SKM-1 treated with dmso at 0.1 percent for 144 hours (cell line): ENCODE data around the gene KIF2A.

Source experiments
- DNase-seq: peaks from one replicate; lab custom pipeline; 2025; ENCODE audit not compliant: unreplicated experiment; lab: John Stamatoyannopoulos, UW

KIF2A gene

DNA sequence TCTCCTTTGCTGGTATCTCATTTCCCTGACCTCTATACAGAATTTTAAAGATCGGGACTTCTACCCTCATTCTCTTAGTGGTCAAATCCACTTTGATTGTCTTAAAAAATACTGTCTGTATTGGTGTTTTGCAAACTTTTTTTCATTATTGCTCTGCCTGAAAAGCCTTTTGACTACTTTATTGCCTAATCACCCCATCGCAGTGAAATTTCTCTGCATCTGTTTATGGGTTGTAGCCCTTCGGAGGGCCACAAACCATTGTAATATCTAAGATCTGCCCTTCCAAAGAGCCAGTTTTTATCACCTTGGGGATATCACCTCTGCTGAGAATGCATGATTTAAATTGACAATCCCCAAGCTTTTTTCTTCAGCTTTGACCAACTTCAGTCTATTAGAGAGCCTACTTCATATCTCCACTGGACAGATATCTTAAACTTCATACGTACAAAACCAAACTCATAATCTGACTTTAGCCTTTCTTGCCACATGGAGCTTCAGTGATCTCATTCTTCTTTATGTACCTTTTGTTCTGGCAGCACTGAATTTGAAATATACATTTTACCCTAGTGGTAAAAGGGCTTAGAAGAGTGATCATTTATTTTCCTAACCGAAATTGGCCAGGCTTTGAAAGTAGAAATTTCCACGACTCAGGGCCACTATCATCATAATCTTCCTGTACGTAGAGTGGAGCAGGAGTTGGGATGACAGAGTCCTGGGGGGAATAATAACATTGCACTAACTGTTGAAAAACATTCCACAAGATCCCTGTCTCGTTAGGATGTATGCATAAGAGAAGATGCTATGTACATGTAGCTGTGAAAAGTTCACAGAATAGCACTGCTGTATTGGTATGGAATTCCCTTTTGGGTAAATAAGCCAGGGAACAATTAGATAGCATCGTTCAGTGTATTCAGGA lies 21.4 kb downstream of the KIF2A start:
- no peak for DNase-seq

DNA sequence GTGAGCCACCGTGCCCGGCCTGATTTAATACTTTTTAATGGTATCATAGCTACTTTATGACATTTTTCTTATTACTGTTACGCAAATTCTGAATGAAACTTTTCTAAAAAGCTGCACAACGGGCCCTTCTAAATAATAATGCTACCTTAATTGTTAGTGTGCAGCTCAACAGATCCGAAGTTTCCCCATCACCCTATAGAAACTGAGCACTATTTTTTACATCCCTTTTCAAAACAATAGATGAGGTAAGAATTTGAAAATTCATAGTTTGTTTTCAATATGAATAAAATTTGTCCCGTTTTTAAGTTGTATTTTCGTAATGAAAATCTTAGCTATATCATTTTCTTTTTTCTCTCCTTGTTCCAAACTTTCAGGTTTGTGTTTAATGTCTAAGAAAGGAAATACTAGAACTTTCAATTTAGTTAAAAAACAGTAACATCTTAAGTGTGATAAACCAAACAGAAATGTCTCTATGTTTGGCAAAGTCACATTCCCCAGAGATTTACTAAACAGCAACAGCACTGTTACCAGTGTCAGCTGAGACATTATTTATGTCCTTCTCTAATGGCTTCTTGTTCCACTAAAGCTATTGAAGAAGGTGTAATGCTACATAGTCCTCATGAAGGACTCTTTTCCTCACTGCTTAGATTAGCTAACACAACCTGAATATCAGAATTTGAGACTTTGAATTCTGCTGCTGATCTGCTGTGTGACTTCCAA lies 22.9 kb downstream of the KIF2A start:
- DNase-seq = no peak

DNA sequence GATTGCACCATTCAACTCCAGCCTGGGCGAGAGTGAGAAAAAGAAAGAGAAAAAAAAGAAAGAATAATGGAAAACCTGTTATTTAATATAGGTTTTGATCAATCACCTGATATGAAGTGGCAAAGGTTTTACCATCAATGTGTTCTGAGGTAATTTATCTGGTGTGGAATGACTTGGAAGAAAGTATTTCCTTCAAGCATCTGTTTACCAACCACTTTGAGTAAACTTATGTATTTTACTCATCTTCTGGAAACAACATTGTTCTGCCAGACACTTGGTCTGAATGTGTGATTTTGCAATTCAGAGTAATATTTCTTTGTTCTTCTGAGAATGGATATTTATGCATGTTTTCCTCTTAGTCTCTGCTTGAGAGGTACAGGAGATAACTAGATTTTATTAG lies 24.3 kb downstream of the KIF2A start:
- DNase-seq = no peak

DNA sequence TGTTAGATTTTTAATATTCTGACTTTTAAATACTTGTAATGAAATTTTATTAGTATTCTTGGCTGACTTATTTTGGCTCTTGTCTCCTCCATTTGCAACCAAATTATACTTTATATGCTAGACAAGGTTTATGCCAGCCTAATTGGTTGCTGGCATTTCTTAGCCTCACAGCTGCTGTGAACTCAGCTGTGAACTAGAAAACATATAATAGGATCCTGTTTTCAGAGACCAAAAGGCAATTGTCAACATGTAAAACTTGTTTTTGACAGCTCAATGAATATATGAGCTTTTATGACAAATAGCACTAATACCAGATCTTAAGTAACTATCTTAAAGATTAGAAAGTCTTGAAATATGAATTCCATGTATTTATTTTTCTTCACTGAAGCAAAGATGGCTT lies 25.9 kb downstream of the KIF2A start:
- no peak for DNase-seq

DNA sequence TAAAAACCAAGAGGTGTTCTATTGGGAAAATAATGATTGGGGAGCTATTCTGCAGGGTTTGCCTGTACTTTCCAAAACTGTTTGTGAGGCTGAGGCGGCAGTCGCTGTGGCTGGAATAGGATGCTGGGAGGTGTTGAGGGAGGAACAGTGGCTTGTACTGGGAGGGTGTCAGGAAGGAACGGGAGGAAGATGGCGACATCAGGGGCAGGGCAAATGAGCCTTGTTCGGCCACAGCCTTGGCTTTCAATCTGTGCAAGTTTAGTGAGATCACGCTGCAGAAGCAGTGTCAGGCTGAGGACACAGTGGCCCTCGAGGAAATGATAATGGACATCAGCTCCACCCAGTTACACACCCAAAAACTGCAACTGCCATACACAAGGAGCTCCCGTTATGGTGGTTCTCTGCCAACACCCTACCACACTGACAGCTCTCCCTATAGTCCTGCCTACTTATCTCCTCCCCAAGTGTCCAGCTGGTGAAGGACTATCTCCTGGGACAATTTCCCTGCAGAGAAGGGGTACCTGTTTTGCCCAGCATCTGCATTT lies 27.3 kb downstream of the KIF2A start:
- no peak for DNase-seq

DNA sequence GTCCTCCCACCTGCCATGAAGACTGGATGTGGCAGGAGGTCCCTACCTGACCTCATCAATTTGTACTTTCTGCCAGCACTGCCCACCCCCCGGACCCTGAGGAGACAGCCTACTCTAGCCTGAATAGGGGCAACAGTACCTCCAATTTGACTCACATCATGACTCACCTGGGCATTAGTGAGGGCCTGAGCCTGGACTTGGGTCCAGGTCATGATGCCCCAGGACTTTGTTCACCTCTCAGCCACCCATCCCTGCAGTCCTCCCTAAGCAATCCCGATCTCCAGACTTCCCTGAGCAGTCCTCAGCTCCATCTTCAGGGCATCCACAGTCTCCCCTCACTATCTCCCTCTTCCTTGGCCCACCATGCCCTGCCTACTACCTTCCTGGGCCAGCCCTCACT lies 28.1 kb downstream of the KIF2A start:
- DNase-seq = no peak

DNA sequence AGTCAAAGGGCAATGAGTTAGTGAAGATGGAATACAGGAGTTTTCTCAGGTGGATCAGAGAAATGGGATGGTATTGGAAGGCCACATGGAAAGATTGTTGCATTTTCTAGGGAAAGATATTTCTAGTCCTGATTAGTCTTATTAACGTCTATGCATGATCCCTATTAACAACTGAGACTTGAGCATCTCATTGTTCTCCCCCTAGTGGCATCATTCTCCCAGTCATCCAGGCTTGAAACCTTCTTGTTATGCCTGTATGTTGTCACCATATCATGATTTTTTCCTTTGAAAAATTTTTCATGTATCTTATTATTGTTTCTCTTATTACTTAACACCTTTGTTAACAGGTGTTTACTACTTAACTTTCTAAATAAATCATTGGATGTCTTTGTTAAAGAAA lies 34.4 kb downstream of the KIF2A start:
- no peak for DNase-seq

DNA sequence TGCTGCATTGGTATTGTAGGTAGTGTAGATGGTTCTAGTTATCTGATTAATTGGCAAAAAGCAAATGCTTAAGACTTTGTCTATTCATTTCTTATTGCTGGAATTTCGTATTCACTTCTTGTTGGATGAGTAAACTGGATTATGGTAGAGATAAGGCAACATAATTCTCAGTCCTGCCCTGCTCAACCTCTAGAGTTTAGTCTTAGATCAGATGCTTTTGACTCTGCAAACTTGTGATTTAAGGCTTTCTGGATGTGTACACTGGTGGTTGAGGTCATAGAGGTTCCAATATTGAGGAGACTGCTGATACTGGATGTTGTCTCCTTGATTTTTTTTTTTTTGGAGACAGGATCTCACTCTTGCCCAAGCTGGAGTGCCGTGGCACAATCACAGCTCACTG lies 35.0 kb downstream of the KIF2A start:
- DNase-seq = no peak

DNA sequence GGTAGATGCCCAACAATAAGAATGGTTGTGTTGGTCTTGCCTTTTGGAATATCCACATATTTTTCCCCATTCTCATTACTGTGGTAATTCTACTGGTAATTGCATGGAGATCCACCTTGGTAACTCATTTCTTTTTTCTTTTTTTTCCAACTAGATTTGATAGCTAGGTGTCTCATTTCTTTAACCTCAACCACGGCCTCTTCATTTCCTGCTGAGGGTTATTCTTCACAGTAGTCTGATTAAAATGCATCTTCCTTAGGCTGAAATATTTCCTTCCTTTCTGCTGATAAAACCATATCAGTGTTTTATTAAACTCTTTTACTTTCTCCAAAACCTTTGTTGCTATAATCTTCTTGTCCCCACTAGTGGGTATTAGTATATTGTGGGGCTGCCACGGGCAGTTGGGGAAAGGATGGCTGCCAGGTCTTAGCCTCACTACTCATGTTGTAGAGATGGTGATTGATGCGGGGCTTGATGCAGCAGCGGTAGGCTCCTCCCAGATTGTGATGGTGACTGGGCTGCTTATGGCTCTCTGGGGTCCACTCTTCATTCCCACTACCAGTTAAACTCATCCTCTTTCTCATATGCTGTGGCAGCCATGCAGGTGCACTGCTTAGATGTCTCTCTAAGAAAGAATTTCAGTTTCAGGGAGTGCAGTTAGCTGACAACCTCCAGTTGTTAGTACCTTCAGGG lies 35.9 kb downstream of the KIF2A start:
- no peak for DNase-seq

DNA sequence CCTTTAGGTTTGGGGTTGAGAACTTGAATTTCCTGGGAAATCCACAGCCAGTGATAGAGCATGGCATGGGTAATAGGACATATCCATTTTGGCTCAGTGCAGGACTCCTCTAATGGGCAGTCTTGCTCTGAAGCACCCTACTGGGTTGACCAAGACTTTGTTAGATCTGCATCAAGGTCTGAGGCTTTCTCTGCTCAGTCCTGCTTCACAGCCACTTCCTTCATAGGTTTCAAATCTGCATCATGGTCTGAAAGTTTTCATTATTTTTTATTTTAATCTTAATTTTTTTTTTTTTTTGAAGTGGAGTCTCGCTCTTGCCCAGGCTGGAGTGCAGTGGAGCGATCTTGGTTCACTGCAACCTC lies 36.5 kb downstream of the KIF2A start:
- no peak for DNase-seq

DNA sequence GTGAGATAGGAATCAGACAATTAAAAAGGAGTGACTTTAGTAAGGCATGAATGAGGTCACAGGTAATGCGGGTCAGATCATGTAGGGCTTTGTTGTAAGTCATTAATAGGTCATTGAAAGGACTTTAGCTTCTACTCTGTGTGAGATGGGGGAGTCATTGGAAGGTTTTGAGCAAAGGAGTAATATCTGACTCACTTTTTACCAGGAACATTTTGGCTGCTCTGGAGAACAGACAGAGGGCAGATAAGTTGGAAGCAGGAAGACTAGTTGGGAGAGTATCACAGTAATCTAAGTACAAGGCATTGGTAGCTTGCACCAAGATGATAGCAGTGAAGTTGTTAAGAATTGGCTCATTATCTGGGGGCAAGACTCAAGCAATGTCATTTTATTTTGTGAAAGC lies 37.4 kb downstream of the KIF2A start:
- no peak for DNase-seq

DNA sequence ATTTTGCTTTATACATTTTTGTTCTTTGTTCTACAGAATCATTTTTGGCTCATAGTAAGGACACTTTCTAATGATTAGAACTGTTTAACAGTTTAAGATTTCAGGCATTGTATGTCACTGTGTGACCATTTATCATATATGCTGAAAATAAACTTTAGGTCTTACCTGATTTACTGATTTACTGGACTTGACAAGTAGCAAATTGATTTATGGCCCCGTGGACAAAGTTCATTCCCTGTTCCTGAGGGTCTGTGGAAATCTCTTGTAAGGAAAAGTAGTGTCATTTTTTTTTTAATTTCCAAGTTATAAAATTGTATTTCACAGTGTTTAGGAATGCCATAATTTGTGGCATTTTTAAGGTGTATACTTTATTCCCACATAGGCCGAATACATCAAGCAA lies 40.7 kb downstream of the KIF2A start:
- no peak for DNase-seq

DNA sequence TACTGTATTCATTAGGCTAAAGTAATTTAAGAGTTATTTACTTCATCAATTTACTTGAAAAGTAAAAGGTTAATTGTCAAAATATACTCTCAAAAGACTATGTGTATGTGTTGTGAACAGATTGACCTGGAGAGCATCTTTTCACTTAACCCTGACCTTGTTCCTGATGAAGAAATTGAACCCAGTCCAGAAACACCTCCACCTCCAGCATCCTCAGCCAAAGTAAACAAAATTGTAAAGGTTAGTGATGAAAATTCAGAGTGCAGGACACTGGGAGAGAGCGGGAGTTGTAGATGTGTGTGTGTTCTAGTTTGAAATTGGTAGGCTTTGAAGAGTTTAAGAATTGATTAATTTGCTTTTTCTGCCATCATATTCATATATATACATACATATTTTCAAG lies 41.9 kb downstream of the KIF2A start:
- DNase-seq = no peak

DNA sequence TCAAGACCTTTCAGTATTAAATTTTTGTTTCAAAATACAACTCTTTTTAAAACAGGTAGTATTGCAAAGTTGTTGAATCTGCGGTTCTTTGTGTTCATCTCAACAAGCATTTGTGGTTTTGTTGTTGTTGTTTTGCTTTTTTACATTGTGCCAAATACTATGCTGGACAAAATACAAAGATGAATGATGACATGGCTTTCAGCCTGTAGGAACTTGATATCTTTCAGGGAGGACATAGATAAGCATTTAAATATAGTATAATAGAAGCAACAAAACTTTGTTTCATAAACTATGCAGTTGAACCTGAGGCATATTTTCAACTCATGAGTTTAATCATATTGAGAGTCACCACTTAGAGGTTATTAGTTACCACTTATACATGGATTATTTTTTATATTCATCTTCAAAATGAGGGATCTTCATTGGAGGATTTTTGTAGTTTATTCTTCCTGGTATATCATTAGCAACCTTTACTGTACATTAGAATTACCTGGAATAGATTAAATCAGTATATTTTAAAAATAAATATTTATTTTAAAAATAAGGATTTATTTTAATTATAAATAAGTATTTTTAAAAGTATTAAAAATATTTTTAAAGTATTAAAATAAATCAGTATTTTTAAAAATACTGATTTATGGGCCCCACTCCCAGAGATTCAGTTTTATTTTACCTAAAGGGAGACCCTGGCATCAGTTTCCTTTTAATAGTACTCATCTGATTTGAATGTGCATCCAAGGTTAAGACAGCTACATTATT lies 42.9 kb downstream of the KIF2A start:
- no peak for DNase-seq

DNA sequence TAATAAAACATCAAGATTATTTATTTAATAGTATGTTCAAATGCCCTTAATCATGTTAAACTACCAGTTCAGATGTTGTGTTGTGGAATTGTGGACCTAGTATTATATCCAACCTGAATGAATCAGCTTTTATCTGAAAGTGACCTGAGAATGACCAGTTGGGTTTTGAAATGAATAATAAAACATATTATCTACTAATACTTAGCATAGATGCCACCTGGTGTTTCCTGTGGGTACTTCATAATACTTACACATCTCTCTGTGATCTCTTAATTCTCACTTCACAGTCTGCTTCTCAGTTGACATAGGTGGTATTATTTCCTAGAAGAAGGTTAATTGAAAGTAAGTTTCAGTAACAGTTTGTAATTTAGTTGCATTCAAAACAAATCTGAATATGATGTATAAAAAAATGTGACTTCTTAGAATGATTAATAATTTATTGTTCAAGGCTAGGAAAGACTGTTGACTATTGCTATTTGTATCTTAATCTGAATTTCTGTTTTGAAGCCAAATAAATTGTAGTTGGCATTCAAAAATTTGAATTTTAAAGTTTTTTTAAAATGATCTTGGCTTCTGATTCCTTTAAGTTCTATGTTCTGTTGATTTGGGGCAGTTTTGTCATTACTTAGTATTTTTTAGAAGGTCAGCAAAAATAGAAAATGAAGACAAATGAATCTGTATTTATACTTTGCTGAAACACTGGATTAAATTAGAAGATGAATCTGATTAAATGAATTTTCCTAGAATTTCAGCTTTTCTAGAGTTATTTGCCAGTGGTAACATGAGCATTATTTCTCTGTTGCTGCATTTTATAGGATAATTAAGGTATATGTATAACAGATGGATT lies 48.2 kb downstream of the KIF2A start:
- peak; percentile 22 for DNase-seq

DNA sequence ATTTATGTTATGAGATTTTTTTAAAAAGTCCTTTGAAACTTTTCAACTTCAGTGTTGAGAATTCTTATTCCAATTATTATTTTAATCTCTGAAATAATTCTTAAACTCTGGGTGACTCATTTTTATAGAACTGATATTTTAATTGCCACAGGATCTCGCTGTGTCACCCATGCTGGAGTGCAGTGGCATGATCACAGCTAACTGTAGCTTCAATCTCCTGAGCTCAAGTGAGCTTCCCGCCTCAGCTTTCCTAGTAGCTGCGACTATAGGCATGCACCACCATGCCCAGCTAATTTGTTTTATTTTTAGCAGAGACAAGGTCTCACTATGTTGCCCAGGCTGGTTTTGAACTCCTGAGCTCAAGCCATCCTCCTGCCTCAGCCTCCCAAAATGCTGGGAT lies 56.7 kb downstream of the KIF2A start:
- no peak for DNase-seq

DNA sequence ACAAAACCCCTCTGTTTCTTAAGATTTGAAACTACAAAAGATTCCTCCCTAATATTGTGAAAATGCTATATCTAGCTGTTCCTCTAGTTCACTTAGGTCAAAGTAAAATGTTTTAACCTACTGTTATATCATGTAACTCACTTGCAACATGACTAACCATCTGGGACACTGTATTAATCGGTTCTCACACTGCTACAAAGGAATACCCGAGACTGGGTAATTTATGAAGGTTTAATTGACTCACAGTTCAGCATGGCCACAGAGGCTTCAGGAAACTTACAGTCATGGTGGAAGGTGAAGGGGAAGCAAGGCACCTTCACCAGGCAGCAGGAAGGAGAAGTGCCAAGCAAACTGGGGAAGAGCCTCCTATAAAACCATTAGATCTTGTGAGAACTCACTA lies 63.0 kb downstream of the KIF2A start:
- no peak for DNase-seq

DNA sequence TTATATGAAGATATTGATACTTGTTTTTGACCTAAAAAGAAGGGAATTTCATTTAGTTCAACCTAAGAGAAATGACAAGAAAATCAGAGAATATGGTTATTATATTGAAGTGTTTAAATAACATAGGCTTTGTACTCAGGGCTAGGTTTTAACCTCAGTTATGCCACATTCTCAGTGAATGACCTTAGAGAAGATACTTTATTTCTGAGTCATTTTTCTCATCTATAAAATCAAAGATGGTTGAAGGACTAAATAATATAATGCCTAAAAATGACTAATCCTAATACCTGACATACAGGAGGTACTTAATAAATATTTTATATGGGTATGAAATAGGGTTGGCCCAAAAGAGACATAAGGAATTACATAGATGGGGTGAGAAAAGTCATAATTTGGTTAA lies 65.4 kb downstream of the KIF2A start:
- no peak for DNase-seq

DNA sequence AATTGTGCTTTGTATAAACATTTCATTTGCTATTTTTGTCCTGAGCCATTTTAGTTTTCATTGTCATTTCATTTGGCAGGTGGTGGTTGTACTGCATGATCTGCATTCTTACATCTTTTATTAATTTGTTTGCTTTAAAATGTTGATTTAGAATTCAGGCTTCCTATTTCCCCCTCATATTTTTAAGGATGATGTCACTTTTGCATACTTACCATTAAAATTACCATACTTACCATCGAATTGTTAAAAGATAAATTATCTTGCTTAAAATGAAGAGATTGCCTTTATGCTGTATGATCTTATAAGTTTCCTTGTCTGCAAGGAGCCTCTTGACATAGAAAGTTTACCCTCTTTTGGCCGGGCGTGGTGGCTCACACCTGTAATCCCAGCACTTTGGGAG lies 66.6 kb downstream of the KIF2A start:
- no peak for DNase-seq

DNA sequence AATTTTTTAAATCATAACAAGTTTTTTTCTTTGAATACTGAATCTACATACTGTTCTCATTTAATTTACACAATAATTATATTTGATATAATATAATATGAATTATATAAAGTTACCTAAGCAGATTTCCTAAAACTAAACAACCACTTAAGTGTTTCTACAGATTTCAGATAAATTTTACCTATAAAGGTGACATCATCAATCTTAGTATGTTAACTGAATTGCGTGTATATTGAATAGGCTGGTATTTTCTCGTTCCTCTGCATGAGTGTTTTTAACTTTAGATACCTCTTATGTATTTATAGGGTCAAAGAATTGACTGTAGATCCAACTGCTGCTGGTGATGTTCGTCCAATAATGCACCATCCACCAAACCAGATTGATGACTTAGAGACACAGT lies 67.4 kb downstream of the KIF2A start:
- no peak for DNase-seq
